SK-N-SH (cell line): ENCODE measurements around the gene SIX5. TPM values are rescaled to one million over a fixed set of nuclear protein-coding genes. Genes with fewer than 3 reads are reported as not detected.

Experiments
- CTCF ChIA-PET: fragments of 300-600, 350-600 bp; formaldehyde crosslinking; extraction: SDS; loops from one replicate; lab custom pipeline; 2021; lab: Yijun Ruan, JAX
- POLR2A ChIA-PET: fragments of 350-600 bp; sonication (Branson Sonifier 250); formaldehyde crosslinking; extraction: SDS; loops from one replicate; lab custom pipeline; 2020; ENCODE audit warnings: antibody characterized with exemption, inconsistent platforms; lab: Yijun Ruan, JAX
- DNase-seq: peaks from one replicate; pipeline ENCODE4 v3.0.0; 2012
- H2AFZ ChIP-seq: fragments of 200-600 bp; sonication (generic); 2 replicates; pipeline ENCODE4 v1.8.1; 2016; ENCODE audit warnings: antibody characterized with exemption, mild to moderate bottlenecking, low read depth
- H3F3A ChIP-seq: fragments of 200-600 bp; sonication (generic); replicated peaks from 2 replicates; pipeline ENCODE3; 2016; ENCODE audit warnings: antibody characterized with exemption, mild to moderate bottlenecking; ENCODE audit not compliant: insufficient read depth
- H3K27ac ChIP-seq, 2 experiments: fragments of 200-500 bp in 1 of 2; fragments of 200-600 bp in 1 of 2; sonication (Bioruptor generic) in 1 of 2; sonication (generic), shearing (Covaris generic) in 1 of 2; 2 replicates each; pipeline versions ENCODE4 v1.5.1 to v1.6.1; 2014 to 2016; ENCODE audit warnings: low read depth in 2 of 2, inconsistent platforms in 1 of 2, low read length in 1 of 2, mild to moderate bottlenecking in 1 of 2, mixed read lengths in 1 of 2
- H3K27me3 ChIP-seq: fragments of 200-600 bp; sonication (generic), shearing (Covaris generic); 2 replicates; pipeline ENCODE4 v1.6.1; 2016; ENCODE audit warnings: mixed run types; ENCODE audit not compliant: insufficient read depth
- H3K36me3 ChIP-seq, 2 experiments: fragments of 200-500 bp in 1 of 2; fragments of 200-600 bp in 1 of 2; sonication (Bioruptor generic) in 1 of 2; sonication (generic) in 1 of 2; replicated peaks in 1 of 2; 2 replicates each; pipeline versions ENCODE3 to v1.5.1; 2014 to 2016; ENCODE audit warnings: low read length in 1 of 2, mild to moderate bottlenecking in 1 of 2; ENCODE audit not compliant: insufficient read depth in 2 of 2, control insufficient read depth in 1 of 2
- H3K4me1 ChIP-seq, 2 experiments: fragments of 200-500 bp in 1 of 2; fragments of 200-600 bp in 1 of 2; sonication (Bioruptor generic) in 1 of 2; sonication (generic), shearing (Covaris generic) in 1 of 2; 2 replicates each; pipeline versions ENCODE4 v1.5.1 to v1.6.1; 2014 to 2016; ENCODE audit warnings: low read depth in 1 of 2, low read length in 1 of 2, mixed run types in 1 of 2; ENCODE audit not compliant: insufficient read depth in 2 of 2, control insufficient read depth in 1 of 2
- H3K4me2 ChIP-seq: fragments of 200-600 bp; sonication (generic), shearing (Covaris generic); 2 replicates; pipeline ENCODE4 v1.6.1; 2017; ENCODE audit warnings: mixed run types
- H3K4me3 ChIP-seq, 2 experiments: fragments of 200-500 bp in 1 of 2; fragments of 200-600 bp in 1 of 2; sonication (Bioruptor generic) in 1 of 2; sonication (generic), shearing (Covaris generic) in 1 of 2; 2 replicates each; pipeline versions ENCODE4 v1.5.1 to v1.8.1; 2014 to 2016; ENCODE audit warnings: low read depth in 2 of 2, inconsistent platforms in 1 of 2, low read length in 1 of 2, mild to moderate bottlenecking in 1 of 2, mixed read lengths in 1 of 2, moderate library complexity in 1 of 2
- H3K79me2 ChIP-seq: fragments of 200-600 bp; sonication (generic); 2 replicates; pipeline ENCODE4 v1.8.1; 2017; ENCODE audit warnings: mild to moderate bottlenecking; ENCODE audit not compliant: insufficient read depth
- H3K9ac ChIP-seq: fragments of 200-600 bp; sonication (generic); 2 replicates; pipeline ENCODE4 v1.6.1; 2017; ENCODE audit warnings: mixed run types
- H3K9me2 ChIP-seq: fragments of 200-600 bp; sonication (generic); 2 replicates; pipeline ENCODE4 v1.6.1; 2017; ENCODE audit warnings: mixed run types
- H3K9me3 ChIP-seq: fragments of 200-600 bp; sonication (generic); 2 replicates; pipeline ENCODE4 v1.6.1; 2017; ENCODE audit warnings: mixed run types, mild to moderate bottlenecking, moderate library complexity
- H4K20me1 ChIP-seq: fragments of 200-600 bp; sonication (generic); 2 replicates; pipeline ENCODE4 v1.6.1; 2017; ENCODE audit warnings: mild to moderate bottlenecking, mixed run types; ENCODE audit not compliant: insufficient read depth
- CHD2 ChIP-seq: fragments of 150-350 bp; IDR thresholded peaks from 2 replicates; pipeline ENCODE4 v1.6.1; 2018; ENCODE audit warnings: low read length; ENCODE audit not compliant: partially characterized antibody
- ELF1 ChIP-seq: IDR thresholded peaks from 2 replicates; pipeline ENCODE4 v1.4.0; 2012
- EP300 ChIP-seq, 2 experiments: IDR thresholded peaks; 2 replicates each; pipeline versions ENCODE4 v1.4.0 to v1.6.1; 2012; ENCODE audit warnings: borderline replicate concordance in 1 of 2, low read depth in 1 of 2, low read length in 1 of 2
- EZH2phosphoT487 ChIP-seq: fragments of 200-600 bp; sonication (generic); IDR thresholded peaks from 2 replicates; pipeline ENCODE4 v1.6.1; 2017; ENCODE audit warnings: low read depth, mixed run types, mild to moderate bottlenecking, antibody characterized with exemption, moderate library complexity, borderline replicate concordance
- FOXJ3 ChIP-seq: sonication (generic); formaldehyde crosslinking; IDR thresholded peaks from 2 replicates; pipeline ENCODE4 v1.5.1; 2020; ENCODE audit warnings: mild to moderate bottlenecking, missing genetic modification reagents
- GABPA ChIP-seq: IDR thresholded peaks from 2 replicates; pipeline ENCODE4 v1.4.0; 2012; ENCODE audit warnings: low read depth, mild to moderate bottlenecking
- MAX ChIP-seq: IDR thresholded peaks from 2 replicates; pipeline ENCODE4 v1.4.0; 2012; ENCODE audit warnings: low read depth
- MXI1 ChIP-seq: IDR thresholded peaks from 2 replicates; pipeline ENCODE4 v1.6.1; 2012; ENCODE audit warnings: mild to moderate bottlenecking, low read depth, low read length, improper control_type of control experiment
- PBX3 ChIP-seq: IDR thresholded peaks from 2 replicates; pipeline ENCODE4; 2012
- POLR2AphosphoS5 ChIP-seq: IDR thresholded peaks from 2 replicates; pipeline ENCODE4 v1.6.1; 2012; ENCODE audit warnings: low read depth, low read length
- REST ChIP-seq: IDR thresholded peaks from 2 replicates; pipeline ENCODE4 v1.6.1; 2012; ENCODE audit warnings: mild to moderate bottlenecking, low read depth, low read length, moderate library complexity
- RFX5 ChIP-seq: IDR thresholded peaks from 2 replicates; pipeline ENCODE4 v1.6.1; 2012; ENCODE audit warnings: mild to moderate bottlenecking, improper control_type of control experiment, low read length
- SIN3A ChIP-seq: IDR thresholded peaks from 2 replicates; pipeline ENCODE4 v1.6.1; 2012; ENCODE audit warnings: low read depth, mild to moderate bottlenecking, low read length, moderate library complexity, borderline replicate concordance
- TAF1 ChIP-seq: IDR thresholded peaks from 2 replicates; pipeline ENCODE4 v1.6.1; 2012; ENCODE audit warnings: low read depth, mild to moderate bottlenecking, low read length, moderate library complexity, borderline replicate concordance
- TEAD4 ChIP-seq: IDR thresholded peaks from 2 replicates; pipeline ENCODE4 v1.4.0; 2012; ENCODE audit warnings: mild to moderate bottlenecking, borderline replicate concordance; ENCODE audit not compliant: insufficient read depth
- YY1 ChIP-seq: IDR thresholded peaks from 2 replicates; pipeline ENCODE4 v1.4.0; 2012; ENCODE audit warnings: low read depth, mild to moderate bottlenecking
- WGBS: methylation state at CpG from one replicate; pipeline ENCODE4 v1.1.6; 2017; ENCODE audit warnings: low lambda C conversion rate; 5-methylcytosine and 5-hydroxymethylcytosine counted together
- polyA plus RNA-seq, 3 experiments: library from polyadenylated mRNA; depleted of rRNA; stranded (reverse); fragments of >200 nt; gene quantifications; 2 replicates each; pipeline ENCODE4 v1.2.3, GENCODE V29; 2012

The SIX5 gene
- polyA plus RNA-seq, 1 of the 3 experiments (the other 2 are of a cell fraction) = 8.4 TPM

- Histone ChIP-seq H3K9me2 (no peaks in the 10 kb centered on the region), H3K9ac (no peak overlapping the region), H3K36me3 (peaks cover 13 to 24% of the 10 kb centered on the region in 2 experiments), H3K4me1 (peaks cover 0 to 18% of the 10 kb centered on the region in 2 experiments; a peak in 1 of 4 replicates), H3F3A (no peaks in the 10 kb centered on the region), H3K4me3 (no peak overlapping the region), H3K9me3 (no peaks in the 10 kb centered on the region), H3K27me3 (no peaks in the 10 kb centered on the region), H3K79me2 (peaks cover 41% of the 10 kb centered on the region), H2AFZ (no peak overlapping the region), H3K4me2 (no peak overlapping the region), H4K20me1 (no peaks in the 10 kb centered on the region), H3K27ac (peak overlapping the region in 1 of 2 experiments; percentile 55; a peak in 3 of 4 replicates)
- CTCF ChIA-PET = interaction anchor here (1.0 to 3.9 kb wide), 5 partner anchors 24 to 100 kb away, joined by 3 to 33 read pairs (median 5); partner anchors contain the start of gene SIX5
- WGBS = 33% methylated on average over 3 of the region's 3 CpGs
- POLR2A ChIA-PET = interaction anchor here (0.6 to 1.0 kb wide), 2 partner anchors 24 to 76 kb away, joined by 3 read pairs; partner anchors contain the start of gene SIX5
- DNase-seq = no peak
- no peak for TF ChIP-seq TEAD4
- TF ChIP-seq REST = no peak
- TF ChIP-seq EZH2phosphoT487 = no peak
- no peak for TF ChIP-seq MXI1
- no peak for TF ChIP-seq FOXJ3
These were observed 24.1 kb upstream of the SIX5 start for GRCh38 chr19:45793178-45793564.

- TF ChIP-seq SIN3A (peak; percentile 48; the same call in 1 of the 2 replicates), RFX5 (peak; percentile 69; the same call in 1 of the 2 replicates), ELF1 (no peak; the same call in 1 of the 2 replicates), GABPA (peak; percentile 88), MAX (no peak), POLR2AphosphoS5 (peak; percentile 46), CHD2 (peak; percentile 12), PBX3 (peak; percentile 95), YY1 (peak; percentile 84), EP300 (IDR thresholded peaks at IDR 0.05; ENCODE audit: borderline replicate concordance in 1 of 2, low read depth in 1 of 2, low read length in 1 of 2) (no peak), MXI1 (peak; percentile 96), TAF1 (peak; percentile 77)
- WGBS = under 1% methylated on average over 27 of the region's 86 CpGs
- no peak within 1 kb of the TSS for H2AFZ ChIP-seq
These were observed 23.6 kb upstream of the SIX5 start, which contains the start of gene DMWD for GRCh38 chr19:45792470-45793177. TSS of gene DMWD (minus strand) at chr19:45792845. CDS start at chr19:45792756, 89 bp downstream.

More at GRCh38 chr19:45792470-45793177, 23.6 kb upstream of the SIX5 start, which contains the start of gene DMWD:
- no peaks in the 10 kb centered on the region for H3K9me2 ChIP-seq
- no peaks in the 10 kb centered on the region for H3K9me3 ChIP-seq
- DNase-seq = peak; percentile 99
- H3K4me2 ChIP-seq = peak within 1 kb of the TSS; percentile 73
- H3K27ac ChIP-seq = peak within 1 kb of the TSS; percentile 55 to 76; a peak in 3 of 4 replicates
- peaks cover 13 to 27% of the 10 kb centered on the region in 2 experiments for H3K36me3 ChIP-seq
- CTCF ChIA-PET = interaction anchor here (1.0 to 3.9 kb wide), 6 partner anchors 23 to 99 kb away, joined by 3 to 33 read pairs (median 7); partner anchors contain the start of gene SIX5
- H4K20me1 ChIP-seq = no peaks in the 10 kb centered on the region
- H3K9ac ChIP-seq = peak within 1 kb of the TSS; percentile 77
- no peaks in the 10 kb centered on the region for H3K27me3 ChIP-seq
- H3K4me1 ChIP-seq = peaks cover 0 to 18% of the 10 kb centered on the region in 2 experiments; a peak in 1 of 4 replicates
- H3K79me2 ChIP-seq = peaks cover 46% of the 10 kb centered on the region
- peak within 1 kb of the TSS; percentile 68 to 74 for H3K4me3 ChIP-seq
- POLR2A ChIA-PET = interaction anchor here (0.6 to 1.0 kb wide), 3 partner anchors 23 to 75 kb away, joined by 3 read pairs; partner anchors contain the start of gene SIX5
- no peaks in the 10 kb centered on the region for H3F3A ChIP-seq
